DND-41 (cell line): ENCODE data around the gene SMDT1.

Source experiments
- ATAC-seq: fragments of 200-7000 bp; cut with Tn5 transposase; 3 replicates; pipeline ENCODE4 v1.9.1; 2021; ENCODE audit warnings: low read depth; ENCODE audit not compliant: insufficient read depth
- DNase-seq: peaks from one replicate; pipeline ENCODE4 v3.0.0-alpha.2; 2020
- H2AFZ ChIP-seq: 2 replicates; pipeline ENCODE4 v1.6.0; 2012; ENCODE audit warnings: low read depth, low read length
- H3K27ac ChIP-seq: 2 replicates; pipeline ENCODE4 v1.5.1; 2012; ENCODE audit warnings: low read length, inconsistent platforms
- H3K27me3 ChIP-seq: fragments of 200-600 bp; sonication (generic); 2 replicates; pipeline ENCODE4 v1.6.0; 2012; ENCODE audit warnings: low read length, mild to moderate bottlenecking, inconsistent platforms; ENCODE audit not compliant: insufficient read depth, poor library complexity
- H3K36me3 ChIP-seq: 2 replicates; pipeline ENCODE4 v1.5.1; 2012; ENCODE audit warnings: low read length, inconsistent platforms; ENCODE audit not compliant: insufficient read depth
- H3K4me1 ChIP-seq: 2 replicates; pipeline ENCODE4 v1.5.1; 2012; ENCODE audit warnings: mild to moderate bottlenecking, low read length; ENCODE audit not compliant: insufficient read depth
- H3K4me2 ChIP-seq: 2 replicates; pipeline ENCODE4 v1.6.0; 2012; ENCODE audit warnings: mild to moderate bottlenecking, moderate library complexity, low read length, inconsistent platforms; ENCODE audit not compliant: insufficient read depth
- H3K4me3 ChIP-seq, 2 experiments: fragments of 200-600 bp in 1 of 2; shearing (Covaris generic) in 1 of 2; 2 replicates each; pipeline ENCODE4 v1.5.1; 2012 to 2016; ENCODE audit warnings: inconsistent platforms in 2 of 2, low read length in 2 of 2, mild to moderate bottlenecking in 2 of 2, low read depth in 1 of 2, moderate library complexity in 1 of 2
- H3K79me2 ChIP-seq: 2 replicates; pipeline ENCODE4 v1.6.0; 2012; ENCODE audit warnings: low read length, inconsistent platforms; ENCODE audit not compliant: insufficient read depth
- H3K9ac ChIP-seq: 2 replicates; pipeline ENCODE4 v1.6.0; 2012; ENCODE audit warnings: low read depth, mild to moderate bottlenecking, inconsistent platforms, low read length, moderate library complexity
- H3K9me3 ChIP-seq: 2 replicates; pipeline ENCODE4 v1.5.1; 2012; ENCODE audit warnings: low read length, moderate library complexity, mild to moderate bottlenecking, inconsistent platforms; ENCODE audit not compliant: insufficient read depth, severe bottlenecking
- H4K20me1 ChIP-seq: 2 replicates; pipeline ENCODE4 v1.6.0; 2012; ENCODE audit warnings: low read length; ENCODE audit not compliant: insufficient read depth
- CTCF ChIP-seq: IDR thresholded peaks from 2 replicates; pipeline ENCODE4 v1.5.1; 2012; ENCODE audit warnings: borderline replicate concordance, low read length, moderate library complexity, mild to moderate bottlenecking; ENCODE audit not compliant: poor library complexity, severe bottlenecking; ENCODE audit errors: extremely low read depth
- EZH2 ChIP-seq: IDR thresholded peaks from 3 replicates; pipeline ENCODE4 v1.6.1; 2012; ENCODE audit warnings: borderline replicate concordance, low read depth, mild to moderate bottlenecking, moderate library complexity, low read length, inconsistent platforms; ENCODE audit not compliant: severe bottlenecking

Gene SMDT1

GRCh38 chr22:42072606-42073330 is 6.7 kb upstream of the SMDT1 start:
- Histone ChIP-seq H3K9me3 (no peaks in the 10 kb centered on the region), H2AFZ (no peak overlapping the region), H3K4me2 (no peak overlapping the region), H4K20me1 (no peaks in the 10 kb centered on the region), H3K36me3 (peaks cover 8% of the 10 kb centered on the region), H3K4me1 (peaks cover 29% of the 10 kb centered on the region), H3K27me3 (no peaks in the 10 kb centered on the region), H3K79me2 (peaks cover 8% of the 10 kb centered on the region; the same call in 1 of the 2 replicates), H3K4me3 (no peak overlapping the region), H3K27ac (no peak overlapping the region), H3K9ac (no peak overlapping the region; the same call in 1 of the 2 replicates)
- TF ChIP-seq EZH2 = no peak
- no peak for TF ChIP-seq CTCF
- ATAC-seq = no peak
- DNase-seq = no peak

- Histone ChIP-seq H2AFZ (no peak overlapping the region), H3K27ac (no peak overlapping the region), H3K4me1 (peaks cover 32% of the 10 kb centered on the region), H3K4me2 (no peak overlapping the region), H3K4me3 (no peak overlapping the region), H3K9me3 (no peaks in the 10 kb centered on the region), H3K27me3 (no peaks in the 10 kb centered on the region), H3K79me2 (peaks cover 8% of the 10 kb centered on the region; the same call in 1 of the 2 replicates), H3K36me3 (no peaks in the 10 kb centered on the region), H4K20me1 (no peaks in the 10 kb centered on the region), H3K9ac (no peak overlapping the region)
- DNase-seq (no peak), ATAC-seq (no peak)
- TF ChIP-seq EZH2 (no peak), CTCF (no peak)
Measured at GRCh38 chr22:42073621-42074041, 5.9 kb upstream of the SMDT1 start.

- TF ChIP-seq CTCF = no peak
- TF ChIP-seq EZH2 = no peak
- Histone ChIP-seq H3K4me2 (no peak within 1 kb of the TSS), H2AFZ (no peak within 1 kb of the TSS), H3K36me3 (no peaks in the 10 kb centered on the region), H3K9me3 (no peaks in the 10 kb centered on the region), H3K4me3 (no peak within 1 kb of the TSS), H3K27me3 (no peaks in the 10 kb centered on the region), H3K27ac (no peak within 1 kb of the TSS), H3K79me2 (peaks cover 12% of the 10 kb centered on the region), H3K9ac (no peak within 1 kb of the TSS), H4K20me1 (no peaks in the 10 kb centered on the region), H3K4me1 (peaks cover 36% of the 10 kb centered on the region)
- DNase-seq (no peak), ATAC-seq (no peak)
Measured at GRCh38 chr22:42074132-42074811, 5.2 kb upstream of the SMDT1 start, which contains the start of gene PHETA2. PHETA2 (plus strand) TSS chr22:42074248; CDS start chr22:42077294, 3,046 bp downstream.
